ENCODE data around the gene FAM20C. TPM values are rescaled to one million over a fixed set of nuclear protein-coding genes. Genes with fewer than 3 reads are reported as not detected.

FAM20C gene
- total RNA-seq, 1 experiment from 2014 or later: 87.9 TPM

- POLR2A ChIA-PET (ENCODE audit: unreplicated experiment): no interaction called here
- H3K27ac ChIP-seq (ENCODE audit: low read length): no peak overlapping the region
- no peaks in the 10 kb centered on the region; the same call in 1 of the 2 replicates for H3K27me3 ChIP-seq (ENCODE audit: low read length)
- 0 out of 2 replicates have a peak, but pooled peaks cover 5% of the 10 kb centered on the region for H3K4me1 ChIP-seq (ENCODE audit: insufficient read depth, low read length)
- no peak overlapping the region for H3K4me3 ChIP-seq (ENCODE audit: low read length)
- no peaks in the 10 kb centered on the region for H3K36me3 ChIP-seq (ENCODE audit: low read depth, low read length)
- no peaks in the 10 kb centered on the region for H3K9me2 ChIP-seq (replicated peaks; ENCODE audit: low read length)
- H3K79me2 ChIP-seq (ENCODE audit: low read length): no peaks in the 10 kb centered on the region
- CTCF ChIA-PET: no interaction called here
- TF ChIP-seq CTCF (conservative IDR thresholded peaks at IDR 0.05; ENCODE audit: low read depth, low read length) (no peak), EZH2 (IDR thresholded peaks at IDR 0.05; ENCODE audit: low read length, unreplicated experiment) (no peak), EZH2phosphoT487 (IDR thresholded peaks at IDR 0.05; ENCODE audit: borderline replicate concordance, low read length) (no peak)
- DNase-seq (no peak), ATAC-seq (no peak)
- BruUV-seq (replicated peaks): no TSS peak
- no peak overlapping the region for H3K4me2 ChIP-seq (ENCODE audit: low read length)
- no peaks in the 10 kb centered on the region for H4K20me1 ChIP-seq (ENCODE audit: low read length)
- no peak overlapping the region for H3K9ac ChIP-seq (ENCODE audit: low read length)
- H2AFZ ChIP-seq (ENCODE audit: low read length): 0 out of 2 replicates have a peak overlapping the region, but pooled peaks have one; percentile 34
- no peaks in the 10 kb centered on the region for H3F3A ChIP-seq (ENCODE audit: low read length, unreplicated experiment)
- intact Hi-C loops (cut with micrococcal nuclease): no loop called here
- no peaks in the 10 kb centered on the region for H3K9me3 ChIP-seq (ENCODE audit: low read length)
Observed at GRCh38 chr7:165661-166337, 26.6 kb upstream of the FAM20C start.

- no peak overlapping the region for H2AFZ ChIP-seq (ENCODE audit: low read length)
- no peak overlapping the region for H3K27ac ChIP-seq (ENCODE audit: low read length)
- no peaks in the 10 kb centered on the region for H3K79me2 ChIP-seq (ENCODE audit: low read length)
- intact Hi-C loops (cut with micrococcal nuclease): no loop called here
- H3F3A ChIP-seq (ENCODE audit: low read length, unreplicated experiment): no peaks in the 10 kb centered on the region
- H4K20me1 ChIP-seq (ENCODE audit: low read length): no peaks in the 10 kb centered on the region
- H3K9me3 ChIP-seq (ENCODE audit: low read length): no peaks in the 10 kb centered on the region
- H3K4me2 ChIP-seq (ENCODE audit: low read length): no peak overlapping the region
- 0 out of 2 replicates have a peak, but pooled peaks cover 5% of the 10 kb centered on the region for H3K4me1 ChIP-seq (ENCODE audit: insufficient read depth, low read length)
- no TSS peak for BruUV-seq (replicated peaks)
- H3K27me3 ChIP-seq (ENCODE audit: low read length): no peaks in the 10 kb centered on the region; the same call in 1 of the 2 replicates
- no peak overlapping the region for H3K4me3 ChIP-seq (ENCODE audit: low read length)
- ChIA-PET CTCF (no interaction called here), POLR2A (ENCODE audit: unreplicated experiment) (no interaction called here)
- no peak for DNase-seq
- no peak for ATAC-seq
- no peaks in the 10 kb centered on the region for H3K36me3 ChIP-seq (ENCODE audit: low read depth, low read length)
- H3K9me2 ChIP-seq (replicated peaks; ENCODE audit: low read length): no peaks in the 10 kb centered on the region
- TF ChIP-seq EZH2phosphoT487 (IDR thresholded peaks at IDR 0.05; ENCODE audit: borderline replicate concordance, low read length) (no peak), CTCF (conservative IDR thresholded peaks at IDR 0.05; ENCODE audit: low read depth, low read length) (no peak), EZH2 (IDR thresholded peaks at IDR 0.05; ENCODE audit: low read length, unreplicated experiment) (no peak)
- H3K9ac ChIP-seq (ENCODE audit: low read length): no peak overlapping the region
Observed at GRCh38 chr7:166338-167060, 25.9 kb upstream of the FAM20C start.

Measured in PC-3 (cell line).